HepG2 (cell line): Measurements from ENCODE around the gene WASHC4. TPM values are rescaled to one million over a fixed set of nuclear protein-coding genes. Genes with fewer than 3 reads are reported as not detected.

ENCODE experiments used
- BRD4 ChIP-seq: sonication (generic); formaldehyde crosslinking; IDR thresholded peaks from 2 replicates; pipeline ENCODE4 v1.4.0; 2020; ENCODE audit warnings: missing genetic modification reagents
- ELF3 ChIP-seq: IDR thresholded peaks from 2 replicates; pipeline ENCODE4 v1.6.1; 2016; ENCODE audit warnings: missing genetic modification reagents, missing compliant biosample characterization
- ETV5 ChIP-seq: IDR thresholded peaks from 2 replicates; pipeline ENCODE4 v1.6.1; 2018; ENCODE audit warnings: missing biosample characterization, missing genetic modification reagents, inconsistent platforms, borderline replicate concordance
- HNF4A ChIP-seq: sonication (generic); formaldehyde crosslinking; IDR thresholded peaks from 2 replicates; pipeline ENCODE4 v1.4.0; 2020; ENCODE audit warnings: missing genetic modification reagents
- NPAS2 ChIP-seq: sonication (generic); formaldehyde crosslinking; IDR thresholded peaks from 2 replicates; pipeline ENCODE4 v1.8.0; 2022; ENCODE audit warnings: mild to moderate bottlenecking, missing genetic modification reagents, borderline replicate concordance
- RFXANK ChIP-seq: IDR thresholded peaks from 2 replicates; pipeline ENCODE4 v1.6.1; 2016
- SMC3 ChIP-seq: IDR thresholded peaks from 2 replicates; pipeline ENCODE4 v1.6.1; 2011; ENCODE audit warnings: low read length, improper control_type of control experiment
- THYN1 ChIP-seq: sonication (generic); formaldehyde crosslinking; IDR thresholded peaks from 2 replicates; pipeline ENCODE4 v1.8.1; 2023; ENCODE audit warnings: low read depth, mild to moderate bottlenecking, moderate library complexity, missing genetic modification reagents, borderline replicate concordance
- ZKSCAN8 ChIP-seq: IDR thresholded peaks from 2 replicates; pipeline ENCODE4 v1.6.1; 2016; ENCODE audit warnings: borderline replicate concordance, missing genetic modification reagents, missing compliant biosample characterization
- ZNF839 ChIP-seq: sonication (generic); formaldehyde crosslinking; IDR thresholded peaks from 2 replicates; pipeline ENCODE4 v1.4.0; 2020; ENCODE audit warnings: missing genetic modification reagents, mild to moderate bottlenecking, borderline replicate concordance
- polyA plus RNA-seq, 8 experiments: library from polyadenylated mRNA; depleted of rRNA in 3 of 8; stranded (reverse) in 7 of 8; unstranded in 1 of 8; fragments of >200 nt; fragmentation: Illumina TruSeq in 4 of 8; extraction: Trizol in 4 of 8; gene quantifications; 2 replicates each; pipeline versions ENCODE4 v1.2.1 to v1.2.3, GENCODE V29; 2011 to 2016; ENCODE audit warnings: low read depth in 4 of 8, missing spikeins in 1 of 8, mixed read lengths in 1 of 8; ENCODE audit not compliant: insufficient read depth in 1 of 8
- total RNA-seq, 5 experiments: library from RNA; depleted of rRNA; stranded (reverse); fragments of >200 nt; fragmentation: Illumina TruSeq; extraction: Trizol; gene quantifications; 2 replicates each; pipeline ENCODE4 v1.2.3, GENCODE V29; 2016; ENCODE audit warnings: low read depth in 1 of 5
- TF ChIP-seq, protein P1 (sequence below): sonication (generic); formaldehyde crosslinking; IDR thresholded peaks from 2 replicates; pipeline ENCODE4 v1.5.1; 2020; ENCODE audit warnings: mild to moderate bottlenecking, missing genetic modification reagents
- TF ChIP-seq, protein P2 (sequence below): sonication (generic); formaldehyde crosslinking; IDR thresholded peaks from 2 replicates; pipeline ENCODE4 v1.4.0; 2020; ENCODE audit warnings: missing genetic modification reagents
- TF ChIP-seq, protein P3 (sequence below): sonication (generic); formaldehyde crosslinking; IDR thresholded peaks from 2 replicates; pipeline ENCODE4 v1.4.0; 2020; ENCODE audit warnings: mild to moderate bottlenecking, missing genetic modification reagents
- TF ChIP-seq, protein P4 (sequence below): sonication (generic); formaldehyde crosslinking; IDR thresholded peaks from 2 replicates; pipeline ENCODE4 v1.9.0; 2021; ENCODE audit warnings: missing genetic modification reagents, borderline replicate concordance

Gene WASHC4
- total and polyA plus RNA-seq, 2 of the 13 experiments (the other 11 are each of a cell fraction or from before 2014, with no cell fraction given): 21.0 to 36.3 TPM

GRCh38 chr12:105107494-105108371, at the start of gene WASHC4 (continued):
- TF ChIP-seq, protein P1, sequence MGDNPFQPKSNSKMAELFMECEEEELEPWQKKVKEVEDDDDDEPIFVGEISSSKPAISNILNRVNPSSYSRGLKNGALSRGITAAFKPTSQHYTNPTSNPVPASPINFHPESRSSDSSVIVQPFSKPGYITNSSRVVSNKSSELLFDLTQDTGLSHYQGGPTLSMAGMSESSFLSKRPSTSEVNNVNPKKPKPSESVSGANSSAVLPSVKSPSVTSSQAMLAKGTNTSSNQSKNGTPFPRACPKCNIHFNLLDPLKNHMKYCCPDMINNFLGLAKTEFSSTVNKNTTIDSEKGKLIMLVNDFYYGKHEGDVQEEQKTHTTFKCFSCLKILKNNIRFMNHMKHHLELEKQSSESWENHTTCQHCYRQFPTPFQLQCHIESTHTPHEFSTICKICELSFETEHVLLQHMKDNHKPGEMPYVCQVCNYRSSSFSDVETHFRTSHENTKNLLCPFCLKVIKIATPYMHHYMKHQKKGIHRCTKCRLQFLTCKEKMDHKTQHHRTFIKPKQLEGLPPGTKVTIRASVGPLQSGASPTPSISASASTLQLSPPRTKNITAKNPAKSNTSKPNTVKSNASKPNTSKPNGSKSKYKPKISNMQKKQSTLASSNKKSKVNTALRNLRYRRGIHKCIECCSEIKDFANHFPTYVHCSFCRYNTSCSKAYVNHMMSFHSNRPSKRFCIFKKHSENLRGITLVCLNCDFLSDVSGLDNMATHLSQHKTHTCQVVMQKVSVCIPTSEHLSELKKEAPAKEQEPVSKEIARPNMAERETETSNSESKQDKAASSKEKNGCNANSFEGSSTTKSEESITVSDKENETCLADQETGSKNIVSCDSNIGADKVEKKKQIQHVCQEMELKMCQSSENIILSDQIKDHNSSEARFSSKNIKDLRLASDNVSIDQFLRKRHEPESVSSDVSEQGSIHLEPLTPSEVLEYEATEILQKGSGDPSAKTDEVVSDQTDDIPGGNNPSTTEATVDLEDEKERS (CRISPR knock-in tag): no peak; the same call in 1 of the 2 replicates
- TF ChIP-seq BRD4 (no peak), SMC3 (no peak), ZKSCAN8 (CRISPR knock-in tag) (no peak), THYN1 (CRISPR knock-in tag) (0 out of 2 replicates have a peak, but pooled peaks have one; percentile 54), ETV5 (CRISPR knock-in tag) (peak; percentile 95), HNF4A (CRISPR knock-in tag) (no peak), ZNF839 (CRISPR knock-in tag) (peak; percentile 65; the same call in 1 of the 2 replicates), ELF3 (CRISPR knock-in tag) (peak; percentile 69; the same call in 1 of the 2 replicates), NPAS2 (CRISPR knock-in tag) (no peak), RFXANK (CRISPR knock-in tag) (no peak)
- TF ChIP-seq, protein P2, sequence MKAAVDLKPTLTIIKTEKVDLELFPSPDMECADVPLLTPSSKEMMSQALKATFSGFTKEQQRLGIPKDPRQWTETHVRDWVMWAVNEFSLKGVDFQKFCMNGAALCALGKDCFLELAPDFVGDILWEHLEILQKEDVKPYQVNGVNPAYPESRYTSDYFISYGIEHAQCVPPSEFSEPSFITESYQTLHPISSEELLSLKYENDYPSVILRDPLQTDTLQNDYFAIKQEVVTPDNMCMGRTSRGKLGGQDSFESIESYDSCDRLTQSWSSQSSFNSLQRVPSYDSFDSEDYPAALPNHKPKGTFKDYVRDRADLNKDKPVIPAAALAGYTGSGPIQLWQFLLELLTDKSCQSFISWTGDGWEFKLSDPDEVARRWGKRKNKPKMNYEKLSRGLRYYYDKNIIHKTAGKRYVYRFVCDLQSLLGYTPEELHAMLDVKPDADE: no peak
- TF ChIP-seq, protein P3, sequence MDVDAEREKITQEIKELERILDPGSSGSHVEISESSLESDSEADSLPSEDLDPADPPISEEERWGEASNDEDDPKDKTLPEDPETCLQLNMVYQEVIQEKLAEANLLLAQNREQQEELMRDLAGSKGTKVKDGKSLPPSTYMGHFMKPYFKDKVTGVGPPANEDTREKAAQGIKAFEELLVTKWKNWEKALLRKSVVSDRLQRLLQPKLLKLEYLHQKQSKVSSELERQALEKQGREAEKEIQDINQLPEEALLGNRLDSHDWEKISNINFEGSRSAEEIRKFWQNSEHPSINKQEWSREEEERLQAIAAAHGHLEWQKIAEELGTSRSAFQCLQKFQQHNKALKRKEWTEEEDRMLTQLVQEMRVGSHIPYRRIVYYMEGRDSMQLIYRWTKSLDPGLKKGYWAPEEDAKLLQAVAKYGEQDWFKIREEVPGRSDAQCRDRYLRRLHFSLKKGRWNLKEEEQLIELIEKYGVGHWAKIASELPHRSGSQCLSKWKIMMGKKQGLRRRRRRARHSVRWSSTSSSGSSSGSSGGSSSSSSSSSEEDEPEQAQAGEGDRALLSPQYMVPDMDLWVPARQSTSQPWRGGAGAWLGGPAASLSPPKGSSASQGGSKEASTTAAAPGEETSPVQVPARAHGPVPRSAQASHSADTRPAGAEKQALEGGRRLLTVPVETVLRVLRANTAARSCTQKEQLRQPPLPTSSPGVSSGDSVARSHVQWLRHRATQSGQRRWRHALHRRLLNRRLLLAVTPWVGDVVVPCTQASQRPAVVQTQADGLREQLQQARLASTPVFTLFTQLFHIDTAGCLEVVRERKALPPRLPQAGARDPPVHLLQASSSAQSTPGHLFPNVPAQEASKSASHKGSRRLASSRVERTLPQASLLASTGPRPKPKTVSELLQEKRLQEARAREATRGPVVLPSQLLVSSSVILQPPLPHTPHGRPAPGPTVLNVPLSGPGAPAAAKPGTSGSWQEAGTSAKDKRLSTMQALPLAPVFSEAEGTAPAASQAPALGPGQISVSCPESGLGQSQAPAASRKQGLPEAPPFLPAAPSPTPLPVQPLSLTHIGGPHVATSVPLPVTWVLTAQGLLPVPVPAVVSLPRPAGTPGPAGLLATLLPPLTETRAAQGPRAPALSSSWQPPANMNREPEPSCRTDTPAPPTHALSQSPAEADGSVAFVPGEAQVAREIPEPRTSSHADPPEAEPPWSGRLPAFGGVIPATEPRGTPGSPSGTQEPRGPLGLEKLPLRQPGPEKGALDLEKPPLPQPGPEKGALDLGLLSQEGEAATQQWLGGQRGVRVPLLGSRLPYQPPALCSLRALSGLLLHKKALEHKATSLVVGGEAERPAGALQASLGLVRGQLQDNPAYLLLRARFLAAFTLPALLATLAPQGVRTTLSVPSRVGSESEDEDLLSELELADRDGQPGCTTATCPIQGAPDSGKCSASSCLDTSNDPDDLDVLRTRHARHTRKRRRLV (CRISPR knock-in tag): peak; percentile 87; the same call in 1 of the 2 replicates
- TF ChIP-seq, protein P4, sequence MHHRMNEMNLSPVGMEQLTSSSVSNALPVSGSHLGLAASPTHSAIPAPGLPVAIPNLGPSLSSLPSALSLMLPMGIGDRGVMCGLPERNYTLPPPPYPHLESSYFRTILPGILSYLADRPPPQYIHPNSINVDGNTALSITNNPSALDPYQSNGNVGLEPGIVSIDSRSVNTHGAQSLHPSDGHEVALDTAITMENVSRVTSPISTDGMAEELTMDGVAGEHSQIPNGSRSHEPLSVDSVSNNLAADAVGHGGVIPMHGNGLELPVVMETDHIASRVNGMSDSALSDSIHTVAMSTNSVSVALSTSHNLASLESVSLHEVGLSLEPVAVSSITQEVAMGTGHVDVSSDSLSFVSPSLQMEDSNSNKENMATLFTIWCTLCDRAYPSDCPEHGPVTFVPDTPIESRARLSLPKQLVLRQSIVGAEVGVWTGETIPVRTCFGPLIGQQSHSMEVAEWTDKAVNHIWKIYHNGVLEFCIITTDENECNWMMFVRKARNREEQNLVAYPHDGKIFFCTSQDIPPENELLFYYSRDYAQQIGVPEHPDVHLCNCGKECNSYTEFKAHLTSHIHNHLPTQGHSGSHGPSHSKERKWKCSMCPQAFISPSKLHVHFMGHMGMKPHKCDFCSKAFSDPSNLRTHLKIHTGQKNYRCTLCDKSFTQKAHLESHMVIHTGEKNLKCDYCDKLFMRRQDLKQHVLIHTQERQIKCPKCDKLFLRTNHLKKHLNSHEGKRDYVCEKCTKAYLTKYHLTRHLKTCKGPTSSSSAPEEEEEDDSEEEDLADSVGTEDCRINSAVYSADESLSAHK: no peak
